Spinal cord (tissue), 10 donors: Measurements from ENCODE around the gene TBC1D8B. TPM values are rescaled to one million over a fixed set of nuclear protein-coding genes. Genes with fewer than 3 reads are reported as not detected.

Source experiments
- DNase-seq, 6 donors: peaks; one replicate each; pipeline versions ENCODE4 v3.0.0 to v3.0.0-alpha.2; 2013 to 2015; ENCODE audit warnings: low spot score in 6 of 6, low read depth in 4 of 6
- H3K27ac ChIP-seq: one replicate; pipeline ENCODE4 v1.5.1; 2013; ENCODE audit warnings: low read depth, low read length, control low read depth
- H3K27me3 ChIP-seq: one replicate; pipeline ENCODE4 v1.6.1; 2013; ENCODE audit warnings: low read length; ENCODE audit not compliant: control insufficient read depth, insufficient read depth
- H3K36me3 ChIP-seq: one replicate; pipeline ENCODE4 v1.6.1; 2013; ENCODE audit warnings: low read length; ENCODE audit not compliant: control insufficient read depth, insufficient read depth
- H3K4me1 ChIP-seq: one replicate; pipeline ENCODE4 v1.6.1; 2013; ENCODE audit warnings: low read length; ENCODE audit not compliant: control insufficient read depth, insufficient read depth
- H3K4me3 ChIP-seq: one replicate; pipeline ENCODE4 v1.5.1; 2013; ENCODE audit warnings: low read depth, low read length, control low read depth
- H3K9me3 ChIP-seq: one replicate; pipeline ENCODE4 v1.6.1; 2013; ENCODE audit warnings: low read length; ENCODE audit not compliant: control insufficient read depth, insufficient read depth
- WGBS: methylation state at CpG from one replicate; pipeline ENCODE4 v1.1.5; 2013; ENCODE audit warnings: missing lambda C conversion rate; ENCODE audit not compliant: insufficient coverage; 5-methylcytosine and 5-hydroxymethylcytosine counted together
- polyA plus RNA-seq, 2 donors: library from polyadenylated mRNA; unstranded; fragments of 120-200 nt; gene quantifications; one replicate each; pipeline ENCODE4 v1.2.1, GENCODE V29; 2013; ENCODE audit not compliant: insufficient read length in 2 of 2
- total RNA-seq, 2 donors: library from RNA; depleted of rRNA in 1 of 2; stranded (reverse); fragments of 120-200 nt in 1 of 2; fragments of >200 nt in 1 of 2; gene quantifications; one replicate each; pipeline versions ENCODE4 v1.2.3 to v1.2.4, GENCODE V29; 2013 to 2014
- donor health status: healthy.

Gene TBC1D8B
- total and polyA plus RNA-seq, 4 donors, result 1.0 to 9.0 (median 2.8) TPM

DNA sequence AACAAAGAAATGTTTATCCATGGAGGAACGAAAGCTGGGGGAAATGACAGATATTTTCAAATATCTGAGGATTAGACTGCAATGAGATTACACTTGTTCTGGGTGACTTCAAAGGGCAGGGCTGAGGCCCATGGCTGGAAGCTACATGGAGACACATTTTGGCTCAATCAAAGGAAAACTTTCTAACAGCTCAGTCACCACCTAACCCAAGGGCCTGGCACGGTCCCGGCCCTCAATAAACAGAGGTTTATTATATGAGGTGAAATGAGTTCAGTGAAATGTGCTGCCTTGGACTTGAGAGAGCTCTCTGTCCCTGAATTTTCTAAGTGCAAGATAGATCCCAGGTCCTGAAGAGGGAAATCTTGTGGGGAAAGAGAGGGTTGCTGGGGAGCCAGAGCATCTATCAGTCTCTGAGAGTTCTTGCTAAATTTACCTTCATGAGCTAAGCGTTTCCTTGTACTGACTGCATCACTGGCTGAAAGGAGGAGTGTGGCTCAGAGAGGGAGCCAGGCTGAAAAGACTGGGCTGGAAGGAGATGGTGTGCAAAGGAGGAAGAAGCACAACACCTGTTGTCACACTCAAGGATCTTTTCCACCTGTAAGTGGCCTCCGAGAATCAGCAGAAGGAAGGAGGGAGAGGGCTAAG is 102.7 kb downstream of the TBC1D8B start:
- no peak for DNase-seq
- H3K4me3 ChIP-seq, result no peak overlapping the region
- H3K27me3 ChIP-seq, result peaks cover 20% of the 10 kb centered on the region
- WGBS, result 57% methylated on average over 1 of the region's 5 CpGs
- peaks cover 16% of the 10 kb centered on the region for H3K4me1 ChIP-seq
- no peak overlapping the region for H3K27ac ChIP-seq
- H3K9me3 ChIP-seq, result no peaks in the 10 kb centered on the region
- H3K36me3 ChIP-seq, result no peaks in the 10 kb centered on the region

DNA sequence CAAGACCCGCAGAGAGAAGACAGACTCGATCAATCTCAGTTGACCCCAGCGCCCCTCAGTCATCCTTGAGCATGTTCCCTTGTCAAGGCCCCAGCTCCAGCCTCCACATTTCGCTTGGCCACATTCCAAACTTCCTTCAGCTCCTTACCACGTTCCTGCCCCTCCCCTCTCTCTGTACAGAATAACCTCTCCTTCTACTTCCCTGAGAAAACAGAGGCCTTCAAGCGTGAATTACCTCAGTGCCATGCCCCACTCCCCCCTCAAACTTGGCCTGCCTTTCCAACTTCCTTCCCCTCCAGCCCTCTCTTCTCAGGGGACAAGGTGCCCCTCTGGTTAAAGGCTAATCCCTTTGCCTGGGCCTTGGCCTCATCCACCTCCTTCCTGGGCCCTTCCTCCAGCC is 103.9 kb downstream of the TBC1D8B start:
- WGBS, result 56% methylated on average over 6 of the region's 6 CpGs
- H3K27me3 ChIP-seq, result peaks cover 20% of the 10 kb centered on the region

DNA sequence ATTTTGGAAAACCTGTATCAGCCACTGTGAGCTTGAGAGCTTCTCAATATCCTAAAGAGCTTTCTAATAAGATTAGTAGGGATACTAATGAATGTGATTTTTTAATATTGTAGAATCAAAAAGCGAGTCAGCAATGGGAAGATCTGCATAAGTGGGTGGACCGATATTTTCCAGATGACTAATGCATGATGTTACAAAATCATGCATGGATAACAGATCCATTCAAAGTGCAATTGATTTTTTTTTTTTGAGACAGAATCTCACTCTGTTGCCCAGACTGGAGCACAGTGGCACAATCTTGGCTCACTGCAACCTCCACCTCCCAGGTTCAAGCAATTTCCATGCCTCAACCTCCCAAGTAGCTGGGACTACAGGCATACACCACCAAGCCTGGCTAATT is 110.4 kb downstream of the TBC1D8B start:
- no peaks in the 10 kb centered on the region for H3K36me3 ChIP-seq
- no peak for DNase-seq
- WGBS, result 100% methylated on average over 1 of the region's 2 CpGs
- peaks cover 25% of the 10 kb centered on the region for H3K27me3 ChIP-seq
- no peak overlapping the region for H3K4me3 ChIP-seq
- no peaks in the 10 kb centered on the region for H3K9me3 ChIP-seq
- no peak overlapping the region for H3K27ac ChIP-seq
- H3K4me1 ChIP-seq, result no peaks in the 10 kb centered on the region

More for the DNA sequence above, 103.9 kb downstream of the TBC1D8B start:
- peaks cover 16% of the 10 kb centered on the region for H3K4me1 ChIP-seq
- H3K27ac ChIP-seq, result no peak overlapping the region
- H3K36me3 ChIP-seq, result no peaks in the 10 kb centered on the region
- no peak for DNase-seq
- H3K4me3 ChIP-seq, result no peak overlapping the region
- H3K9me3 ChIP-seq, result no peaks in the 10 kb centered on the region

DNA sequence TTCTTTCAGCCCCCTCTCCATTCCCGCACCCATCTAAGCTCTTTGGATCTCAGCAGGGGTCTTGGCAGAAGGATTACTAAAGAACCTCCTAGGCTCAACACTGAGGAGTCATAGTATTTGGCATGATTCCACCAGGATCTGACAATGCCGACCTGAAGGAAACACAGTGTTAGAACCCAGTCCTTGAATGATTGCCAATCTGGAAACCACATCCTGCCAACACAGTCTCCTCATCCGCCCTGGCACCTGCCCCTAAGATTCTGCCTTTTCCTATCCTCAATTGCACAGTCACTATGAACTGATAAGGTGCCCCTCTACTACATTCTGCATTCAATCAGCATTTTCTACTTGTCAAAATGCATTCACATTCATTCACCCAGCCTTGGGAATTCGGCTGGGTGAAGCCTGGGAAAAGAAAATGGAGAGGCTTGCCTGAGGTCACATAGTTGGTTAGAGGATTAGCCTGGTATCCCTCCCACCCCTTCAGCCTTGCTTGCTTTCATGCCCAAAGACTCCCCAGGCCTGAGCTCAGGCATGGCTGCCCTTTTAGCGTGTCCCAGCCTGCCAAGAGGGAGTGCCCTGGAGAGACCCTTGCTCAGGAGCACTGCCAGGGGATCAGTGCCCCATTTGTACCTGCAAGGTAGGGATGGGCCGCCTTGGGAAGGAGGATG is 115.5 kb downstream of the TBC1D8B start:
- 45% methylated on average over 5 of the region's 6 CpGs for WGBS

DNA sequence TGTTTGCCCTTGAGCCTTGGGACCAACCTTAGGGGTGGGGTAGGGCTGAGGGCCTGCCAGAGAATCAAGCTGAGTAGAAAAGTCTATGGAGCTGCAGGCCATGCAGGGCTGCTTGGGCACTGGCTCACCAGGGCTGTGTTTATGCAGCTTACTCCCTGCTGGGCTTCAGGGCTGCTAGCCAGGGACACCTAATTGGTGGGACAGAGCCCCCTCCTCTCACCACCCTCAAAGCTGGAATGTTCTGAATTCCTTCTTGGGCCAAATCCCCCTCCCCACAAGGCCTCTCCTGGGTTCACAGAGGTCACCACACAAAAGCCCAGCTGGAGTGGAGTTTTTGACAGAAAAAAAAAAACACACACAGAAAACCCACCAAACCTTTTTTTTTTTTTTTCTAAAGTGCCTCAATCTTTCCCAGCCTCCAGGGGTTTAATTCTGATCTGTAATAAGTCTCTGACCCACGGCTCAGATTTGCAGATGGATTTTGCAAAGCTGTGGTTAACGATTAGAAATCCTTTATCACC is 117.5 kb downstream of the TBC1D8B start, which contains the start of gene CLDN2:
TSS of gene CLDN2 (plus strand) at position 471 of the 521 bp plus-strand sequence. CDS start 7,827 bp downstream, outside the sequence.
- H3K27ac ChIP-seq, result no peak within 1 kb of the TSS
- H3K27me3 ChIP-seq, result peaks cover 22% of the 10 kb centered on the region
- no peak within 1 kb of the TSS for H3K4me3 ChIP-seq
- DNase-seq, result peak in 1 of 6 donors; percentile 30
- no peaks in the 10 kb centered on the region for H3K9me3 ChIP-seq
- peaks cover 4% of the 10 kb centered on the region for H3K4me1 ChIP-seq
- WGBS, result no CpG with 5 or more reads among the region's 2 CpGs
- no peaks in the 10 kb centered on the region for H3K36me3 ChIP-seq

More for the DNA sequence above, 115.5 kb downstream of the TBC1D8B start:
- peaks cover 22% of the 10 kb centered on the region for H3K27me3 ChIP-seq
- H3K9me3 ChIP-seq, result no peaks in the 10 kb centered on the region
- H3K4me1 ChIP-seq, result peaks cover 4% of the 10 kb centered on the region
- H3K4me3 ChIP-seq, result no peak overlapping the region
- no peak overlapping the region for H3K27ac ChIP-seq
- no peak for DNase-seq
- no peaks in the 10 kb centered on the region for H3K36me3 ChIP-seq

DNA sequence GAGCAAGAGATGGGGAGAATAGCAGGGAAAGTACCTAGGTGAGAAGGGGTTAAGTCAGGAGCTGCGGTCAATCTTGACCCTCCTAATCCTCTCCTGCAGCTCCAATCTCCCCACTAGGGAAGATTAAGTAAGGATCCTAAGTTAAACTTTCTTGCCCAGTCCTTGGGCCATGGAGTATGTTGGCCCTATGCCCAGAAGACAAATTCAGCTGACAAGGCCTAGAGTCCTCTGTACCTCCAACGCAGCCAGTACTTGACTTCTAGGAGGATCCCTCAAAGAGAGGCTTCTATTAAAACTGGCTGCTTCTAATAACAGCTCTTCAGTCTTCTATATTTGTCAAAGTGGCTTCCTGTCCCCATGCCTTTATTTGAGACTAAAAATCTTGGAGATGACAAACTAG is 119.2 kb downstream of the TBC1D8B start:
- H3K27ac ChIP-seq, result no peak overlapping the region
- H3K36me3 ChIP-seq, result no peaks in the 10 kb centered on the region
- DNase-seq, result no peak
- 38% methylated on average over 1 of the region's 2 CpGs for WGBS
- H3K27me3 ChIP-seq, result peaks cover 20% of the 10 kb centered on the region
- H3K4me1 ChIP-seq, result peaks cover 4% of the 10 kb centered on the region
- no peak overlapping the region for H3K4me3 ChIP-seq
- no peaks in the 10 kb centered on the region for H3K9me3 ChIP-seq

Other genes with a start within 250 kb of the TBC1D8B start
- gene RADX, start 190.7 kb upstream of the TBC1D8B start, total RNA-seq, result 10 to 100 TPM in 1 of 2 donors, 1 to 10 TPM in 1; 6.6 to 13.3 TPM
- gene RADX, start 190.7 kb upstream of the TBC1D8B start, polyA plus RNA-seq, result 10 to 100 TPM; 10.8 to 13.2 TPM
- gene RNF128, start 76.0 kb upstream of the TBC1D8B start, total RNA-seq, result 10 to 100 TPM in 1 of 2 donors, 1 to 10 TPM in 1; 1.2 to 11.3 TPM
- gene RNF128, start 76.0 kb upstream of the TBC1D8B start, polyA plus RNA-seq, result 1 to 10 TPM; 5.7 to 7.6 TPM
- under 1 TPM in 1 of 2 donors, not detected in 1; 0.28 TPM for gene RIPPLY1, start 100.7 kb downstream of the TBC1D8B start, total RNA-seq
- gene RIPPLY1, start 100.7 kb downstream of the TBC1D8B start, polyA plus RNA-seq, result under 1 TPM in 1 of 2 donors, not detected in 1; 0.18 TPM
- gene CLDN2, start 117.7 kb downstream of the TBC1D8B start, total RNA-seq, result 1 to 10 TPM in 1 of 2 donors, not detected in 1; 5.6 TPM
- under 1 TPM; 0.40 to 0.71 TPM for gene CLDN2, start 117.7 kb downstream of the TBC1D8B start, polyA plus RNA-seq
- 10 to 100 TPM; 20.7 to 26.4 TPM for gene MORC4, start 197.5 kb downstream of the TBC1D8B start, total RNA-seq
- 10 to 100 TPM; 12.8 to 15.1 TPM for gene MORC4, start 197.5 kb downstream of the TBC1D8B start, polyA plus RNA-seq